ENCODE measurements around the gene NUAK2.

Gene NUAK2

DNA sequence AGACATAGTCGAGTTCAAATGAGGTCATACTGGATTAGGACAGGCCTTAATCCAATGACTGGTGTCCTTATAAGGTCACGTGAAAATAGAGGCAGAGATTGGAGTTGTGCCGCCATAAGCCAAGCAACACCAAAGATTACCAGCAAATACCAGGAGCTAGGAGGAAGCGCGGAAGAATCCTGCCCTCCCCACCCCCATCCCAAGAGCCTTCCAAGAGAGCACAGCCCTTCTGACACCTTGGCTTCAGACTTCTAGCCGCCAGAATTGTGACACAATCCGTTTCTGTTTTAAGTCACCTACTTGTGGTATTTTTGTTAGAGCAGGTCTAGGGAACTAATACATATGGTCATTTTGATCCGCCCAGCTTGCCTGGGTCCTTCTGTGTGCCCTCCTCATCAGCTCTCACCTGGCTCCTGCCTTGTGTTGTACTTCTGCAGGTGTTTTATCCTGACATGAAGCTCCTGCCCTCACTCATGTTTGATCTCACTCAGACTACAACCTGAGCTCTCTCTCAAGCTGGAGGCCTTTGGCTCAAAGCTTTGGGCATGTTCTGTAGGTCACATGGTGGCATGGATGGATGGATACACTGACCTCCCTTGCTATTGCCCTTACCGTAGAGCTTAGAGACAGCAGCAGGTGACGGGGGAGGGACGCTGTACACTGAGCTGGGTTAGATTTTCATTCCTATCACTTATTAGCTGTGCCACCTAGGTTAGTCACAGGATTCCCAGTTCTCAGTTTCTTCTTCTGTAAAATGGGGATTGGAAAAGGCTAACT lies 10.7 kb upstream of the NUAK2 start:
- TF ChIP-seq TAF1 (IDR thresholded peaks at IDR 0.05; ENCODE audit: borderline replicate concordance, insufficient read depth, low read length) (no peak), SIN3A (IDR thresholded peaks at IDR 0.05; ENCODE audit: borderline replicate concordance, insufficient read depth, low read length) (no peak), POLR2AphosphoS5 (IDR thresholded peaks at IDR 0.05; ENCODE audit: low read depth, low read length) (no peak), REST (IDR thresholded peaks at IDR 0.05; ENCODE audit: insufficient read depth in 1 of 2, low read depth in 2 of 2, low read length in 2 of 2) (no peak), FOXP2 (optimal IDR thresholded peaks at IDR 0.05; ENCODE audit: borderline replicate concordance, extremely low read depth, extremely low read length, insufficient read depth) (no peak)

DNA sequence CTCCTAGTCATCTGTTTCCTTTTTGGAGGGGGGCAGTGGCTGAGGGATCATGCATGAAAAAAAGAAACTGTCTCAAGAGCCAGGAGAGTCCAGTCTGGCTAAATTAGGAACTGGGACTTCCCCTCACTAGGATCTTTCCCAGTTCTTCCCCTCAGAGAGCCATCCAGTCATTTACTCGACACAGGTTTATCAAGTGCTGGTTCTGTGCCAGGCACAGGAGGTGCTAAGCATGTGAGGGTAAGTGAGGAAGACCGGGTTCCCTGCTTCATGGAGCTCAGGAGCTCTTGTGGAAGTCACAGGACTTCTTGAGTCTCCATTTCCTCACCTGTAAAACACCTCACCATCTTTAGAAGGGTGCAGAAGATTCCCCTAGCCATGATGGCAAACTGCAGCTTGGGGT lies 8.6 kb upstream of the NUAK2 start:
- TF ChIP-seq TAF1 (IDR thresholded peaks at IDR 0.05; ENCODE audit: borderline replicate concordance, insufficient read depth, low read length) (no peak), POLR2AphosphoS5 (IDR thresholded peaks at IDR 0.05; ENCODE audit: low read depth, low read length) (no peak)

DNA sequence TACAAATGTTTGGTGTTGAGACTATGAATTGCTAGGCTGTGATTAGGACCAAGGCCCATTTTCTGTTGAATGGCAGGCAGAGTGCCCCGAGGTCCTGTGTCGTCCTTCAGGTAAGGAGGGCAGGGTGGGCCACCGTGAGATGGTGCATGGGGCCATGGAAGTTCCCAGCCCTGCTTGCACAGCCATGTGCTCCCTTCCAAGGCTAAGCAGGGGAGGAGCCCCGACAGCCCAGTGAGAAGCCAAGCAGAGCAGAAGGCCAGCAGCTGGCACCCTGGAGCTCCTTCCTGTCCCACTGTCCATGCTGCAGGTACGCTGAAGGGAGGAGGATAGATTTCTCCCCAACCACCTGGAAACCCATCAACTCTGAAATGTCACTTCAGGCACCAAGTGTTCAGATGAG lies 8.2 kb upstream of the NUAK2 start:
- TF ChIP-seq POLR2AphosphoS5 (IDR thresholded peaks at IDR 0.05; ENCODE audit: low read depth, low read length) (no peak), SIN3A (IDR thresholded peaks at IDR 0.05; ENCODE audit: borderline replicate concordance, insufficient read depth, low read length) (no peak), REST (IDR thresholded peaks at IDR 0.05; ENCODE audit: insufficient read depth in 1 of 2, low read depth in 2 of 2, low read length in 2 of 2) (no peak), FOXP2 (optimal IDR thresholded peaks at IDR 0.05; ENCODE audit: borderline replicate concordance, extremely low read depth, extremely low read length, insufficient read depth) (no peak), TAF1 (IDR thresholded peaks at IDR 0.05; ENCODE audit: borderline replicate concordance, insufficient read depth, low read length) (no peak)

- TF ChIP-seq REST (IDR thresholded peaks at IDR 0.05; ENCODE audit: insufficient read depth in 1 of 2, low read depth in 2 of 2, low read length in 2 of 2) (no peak), POLR2AphosphoS5 (IDR thresholded peaks at IDR 0.05; ENCODE audit: low read depth, low read length) (no peak), SIN3A (IDR thresholded peaks at IDR 0.05; ENCODE audit: borderline replicate concordance, insufficient read depth, low read length) (no peak), TAF1 (IDR thresholded peaks at IDR 0.05; ENCODE audit: borderline replicate concordance, insufficient read depth, low read length) (no peak), FOXP2 (optimal IDR thresholded peaks at IDR 0.05; ENCODE audit: borderline replicate concordance, extremely low read depth, extremely low read length, insufficient read depth) (no peak)
These were observed 6.9 kb upstream of the NUAK2 start for GRCh38 chr1:205328476-205328875.

- TF ChIP-seq POLR2AphosphoS5 (IDR thresholded peaks at IDR 0.05; ENCODE audit: low read depth, low read length) (no peak), SIN3A (IDR thresholded peaks at IDR 0.05; ENCODE audit: borderline replicate concordance, insufficient read depth, low read length) (no peak), FOXP2 (optimal IDR thresholded peaks at IDR 0.05; ENCODE audit: borderline replicate concordance, extremely low read depth, extremely low read length, insufficient read depth) (no peak), REST (IDR thresholded peaks at IDR 0.05; ENCODE audit: insufficient read depth in 1 of 2, low read depth in 2 of 2, low read length in 2 of 2) (no peak), TAF1 (IDR thresholded peaks at IDR 0.05; ENCODE audit: borderline replicate concordance, insufficient read depth, low read length) (no peak)
These were observed 5.4 kb upstream of the NUAK2 start for GRCh38 chr1:205326812-205327466.
